Measurements from ENCODE around the gene EGFLAM. TPM values are rescaled to one million over a fixed set of nuclear protein-coding genes. Genes with fewer than 3 reads are reported as not detected.

Gene EGFLAM
- total and polyA plus RNA-seq, 2 experiments from 2014 or later: 6.5 to 9.0 TPM

DNA sequence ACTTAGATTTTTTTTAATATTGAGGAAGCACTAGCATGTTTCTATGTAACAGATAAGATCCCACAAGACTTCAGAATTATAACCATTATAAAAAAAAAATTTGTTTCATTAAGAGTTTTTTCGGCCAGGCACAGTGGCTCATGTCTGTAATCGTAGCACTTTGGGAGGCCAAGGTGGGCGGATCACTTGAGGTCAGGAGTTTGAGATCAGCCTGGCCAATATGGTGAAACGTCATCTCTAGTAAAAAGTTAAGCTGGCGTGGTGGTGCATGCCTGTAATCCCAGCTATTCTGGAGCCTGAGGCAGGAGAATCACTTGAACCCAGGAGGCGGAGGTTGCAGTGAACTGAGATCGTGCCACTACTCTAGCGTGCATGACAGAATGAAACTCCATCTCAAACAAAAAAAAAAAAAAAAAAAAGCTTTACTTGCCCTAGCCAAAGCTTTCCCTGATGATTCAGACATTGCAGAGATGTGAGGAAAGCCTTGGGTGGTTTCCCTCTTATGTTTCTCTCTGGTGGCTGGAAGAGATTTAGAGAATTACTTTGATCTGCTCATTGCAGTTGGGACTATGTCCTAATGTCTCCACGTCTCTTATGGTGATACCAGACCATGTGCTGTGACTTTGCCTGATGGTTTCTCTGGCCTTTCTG, 65.4 kb downstream of the EGFLAM start:
- DNase-seq (ENCODE audit: low spot score): peak; percentile 14
- Histone ChIP-seq H3K4me2 (no peak overlapping the region), H3K27ac (no peak overlapping the region), H4K20me1 (ENCODE audit: insufficient read depth, poor library complexity, severe bottlenecking) (no peaks in the 10 kb centered on the region), H3K36me3 (replicated peaks; ENCODE audit: insufficient read depth, low read depth) (no peaks in the 10 kb centered on the region), H3K9me3 (ENCODE audit: low read depth) (no peaks in the 10 kb centered on the region), H2AFZ (no peak overlapping the region), H3K4me3 (no peak overlapping the region), H3K27me3 (no peaks in the 10 kb centered on the region), H3K9me2 (replicated peaks; ENCODE audit: insufficient read depth) (no peaks in the 10 kb centered on the region), H3K4me1 (ENCODE audit: insufficient read depth) (no peaks in the 10 kb centered on the region), H3K79me2 (no peaks in the 10 kb centered on the region)
- TF ChIP-seq EZH2 (IDR thresholded peaks at IDR 0.05; ENCODE audit: borderline replicate concordance) (no peak), EZH2phosphoT487 (IDR thresholded peaks at IDR 0.05; ENCODE audit: low read depth, severe bottlenecking, unreplicated experiment) (no peak)
- TF ChIP-seq, protein P1, sequence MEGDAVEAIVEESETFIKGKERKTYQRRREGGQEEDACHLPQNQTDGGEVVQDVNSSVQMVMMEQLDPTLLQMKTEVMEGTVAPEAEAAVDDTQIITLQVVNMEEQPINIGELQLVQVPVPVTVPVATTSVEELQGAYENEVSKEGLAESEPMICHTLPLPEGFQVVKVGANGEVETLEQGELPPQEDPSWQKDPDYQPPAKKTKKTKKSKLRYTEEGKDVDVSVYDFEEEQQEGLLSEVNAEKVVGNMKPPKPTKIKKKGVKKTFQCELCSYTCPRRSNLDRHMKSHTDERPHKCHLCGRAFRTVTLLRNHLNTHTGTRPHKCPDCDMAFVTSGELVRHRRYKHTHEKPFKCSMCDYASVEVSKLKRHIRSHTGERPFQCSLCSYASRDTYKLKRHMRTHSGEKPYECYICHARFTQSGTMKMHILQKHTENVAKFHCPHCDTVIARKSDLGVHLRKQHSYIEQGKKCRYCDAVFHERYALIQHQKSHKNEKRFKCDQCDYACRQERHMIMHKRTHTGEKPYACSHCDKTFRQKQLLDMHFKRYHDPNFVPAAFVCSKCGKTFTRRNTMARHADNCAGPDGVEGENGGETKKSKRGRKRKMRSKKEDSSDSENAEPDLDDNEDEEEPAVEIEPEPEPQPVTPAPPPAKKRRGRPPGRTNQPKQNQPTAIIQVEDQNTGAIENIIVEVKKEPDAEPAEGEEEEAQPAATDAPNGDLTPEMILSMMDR (IDR thresholded peaks at IDR 0.05; ENCODE audit: poor library complexity): no peak
- WGBS (ENCODE audit: low lambda C conversion rate, missing lambda C conversion rate): 74% methylated on average over 9 of the region's 9 CpGs

DNA sequence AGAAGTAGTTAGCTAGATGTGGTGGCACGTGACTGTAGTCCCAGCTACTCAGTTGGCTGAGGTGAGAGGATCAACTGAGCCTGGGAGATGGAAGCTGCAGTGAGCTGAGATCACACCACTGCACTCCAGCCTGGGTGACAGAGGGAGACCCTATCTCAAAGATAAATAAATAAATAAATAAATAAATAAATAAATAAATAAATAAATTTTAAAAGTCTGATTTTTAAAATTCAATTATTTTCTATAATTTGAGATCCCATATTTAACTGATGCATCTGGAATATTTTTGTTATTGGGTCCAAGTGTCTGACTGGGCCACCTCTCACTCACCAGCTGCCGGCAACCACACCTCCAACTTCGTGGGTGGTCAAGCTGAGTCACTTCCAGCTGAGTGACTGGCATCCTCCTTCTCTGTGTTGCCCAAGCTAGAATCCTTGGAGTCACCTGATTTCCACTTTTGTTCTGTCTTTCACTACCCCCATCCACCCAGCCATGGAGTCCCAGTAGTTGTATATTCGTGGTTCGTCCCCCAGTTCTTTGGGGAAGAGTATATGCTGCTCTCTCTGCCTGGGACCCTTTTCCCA, 70.9 kb downstream of the EGFLAM start:
- Histone ChIP-seq H3K9me2 (replicated peaks; ENCODE audit: insufficient read depth) (no peaks in the 10 kb centered on the region), H4K20me1 (ENCODE audit: insufficient read depth, poor library complexity, severe bottlenecking) (no peaks in the 10 kb centered on the region), H3K4me2 (no peak overlapping the region), H3K4me3 (no peak overlapping the region), H3K4me1 (ENCODE audit: insufficient read depth) (no peaks in the 10 kb centered on the region), H3K27ac (no peak overlapping the region), H2AFZ (no peak overlapping the region), H3K79me2 (no peaks in the 10 kb centered on the region), H3K9me3 (ENCODE audit: low read depth) (no peaks in the 10 kb centered on the region), H3K27me3 (no peaks in the 10 kb centered on the region), H3K36me3 (replicated peaks; ENCODE audit: insufficient read depth, low read depth) (no peaks in the 10 kb centered on the region)
- TF ChIP-seq EZH2phosphoT487 (IDR thresholded peaks at IDR 0.05; ENCODE audit: low read depth, severe bottlenecking, unreplicated experiment) (no peak), EZH2 (IDR thresholded peaks at IDR 0.05; ENCODE audit: borderline replicate concordance) (no peak)
- TF ChIP-seq, protein P1 (IDR thresholded peaks at IDR 0.05; ENCODE audit: poor library complexity): no peak
- DNase-seq (ENCODE audit: low spot score): no peak
- 88% methylated on average over 5 of the region's 5 CpGs for WGBS (ENCODE audit: low lambda C conversion rate, missing lambda C conversion rate)

DNA sequence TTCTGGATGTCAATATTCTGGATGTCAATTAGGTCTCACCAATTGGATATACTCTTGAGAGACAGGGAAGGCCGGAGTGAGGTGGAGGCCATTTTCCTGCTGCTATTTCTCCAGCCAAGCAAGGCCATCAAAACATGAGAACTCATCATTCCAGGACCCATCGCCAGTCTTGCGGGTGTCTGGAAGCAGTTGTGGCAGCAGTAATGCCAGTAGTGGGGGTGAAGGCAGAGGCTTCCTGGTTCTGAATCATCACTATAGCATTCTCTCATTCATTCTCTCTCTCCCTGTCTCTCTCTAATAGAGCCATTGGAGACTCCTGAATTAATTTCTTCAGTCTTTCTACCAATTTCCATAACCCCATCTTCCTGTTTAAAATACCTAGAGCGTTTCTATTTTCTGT, 71.8 kb downstream of the EGFLAM start:
- no peak for DNase-seq (ENCODE audit: low spot score)
- no peaks in the 10 kb centered on the region for H4K20me1 ChIP-seq (ENCODE audit: insufficient read depth, poor library complexity, severe bottlenecking)
- 88% methylated on average over 4 of the region's 4 CpGs for WGBS (ENCODE audit: low lambda C conversion rate, missing lambda C conversion rate)
- no peak overlapping the region for H3K4me2 ChIP-seq
- no peak overlapping the region for H3K4me3 ChIP-seq
- H3K27me3 ChIP-seq: no peaks in the 10 kb centered on the region
- H3K9me3 ChIP-seq (ENCODE audit: low read depth): no peaks in the 10 kb centered on the region
- H3K9me2 ChIP-seq (replicated peaks; ENCODE audit: insufficient read depth): no peaks in the 10 kb centered on the region
- TF ChIP-seq, protein P1 (IDR thresholded peaks at IDR 0.05; ENCODE audit: poor library complexity): no peak
- no peak for TF ChIP-seq EZH2 (IDR thresholded peaks at IDR 0.05; ENCODE audit: borderline replicate concordance)
- TF ChIP-seq EZH2phosphoT487 (IDR thresholded peaks at IDR 0.05; ENCODE audit: low read depth, severe bottlenecking, unreplicated experiment): no peak
- no peak overlapping the region for H3K27ac ChIP-seq
- no peak overlapping the region for H2AFZ ChIP-seq
- no peaks in the 10 kb centered on the region for H3K36me3 ChIP-seq (replicated peaks; ENCODE audit: insufficient read depth, low read depth)
- no peaks in the 10 kb centered on the region for H3K4me1 ChIP-seq (ENCODE audit: insufficient read depth)
- no peaks in the 10 kb centered on the region for H3K79me2 ChIP-seq
